Colon (tissue), 2 donors: ENCODE results near the gene IL20.

Source experiments
- FAIRE-seq: peaks from 2 replicates; lab custom pipeline; 2012; peaks lifted over from hg19 to GRCh38; lab: Jason Lieb, UNC
- donor health status: control.
- donor health status: control.

Gene IL20

GRCh38 chr1:206864939-206865671 lies at the start of gene IL20:
IL20 (plus strand) TSS chr1:206865623; CDS start chr1:206865853, 230 bp downstream.
- no peak for FAIRE-seq

- no peak for FAIRE-seq
Observed at GRCh38 chr1:206816390-206817287, 48.8 kb upstream of the IL20 start.

GRCh38 chr1:206821493-206821892 lies 43.9 kb upstream of the IL20 start:
- FAIRE-seq, result no peak

- no peak for FAIRE-seq
Observed at GRCh38 chr1:206823727-206824126, 41.7 kb upstream of the IL20 start.

GRCh38 chr1:206824331-206824730 lies 41.1 kb upstream of the IL20 start:
- FAIRE-seq, result no peak

- FAIRE-seq, result no peak
Observed at GRCh38 chr1:206826394-206826793, 39.0 kb upstream of the IL20 start.

GRCh38 chr1:206828061-206828460 lies 37.4 kb upstream of the IL20 start:
- FAIRE-seq, result no peak

GRCh38 chr1:206828765-206829164 lies 36.7 kb upstream of the IL20 start:
- FAIRE-seq, result no peak

- no peak for FAIRE-seq
Observed at GRCh38 chr1:206829282-206829681, 36.1 kb upstream of the IL20 start.

- no peak for FAIRE-seq
Observed at GRCh38 chr1:206829875-206830274, 35.5 kb upstream of the IL20 start.

GRCh38 chr1:206831650-206832049 lies 33.8 kb upstream of the IL20 start:
- FAIRE-seq, result no peak

GRCh38 chr1:206832352-206832880 lies 33.0 kb upstream of the IL20 start:
- no peak for FAIRE-seq

- FAIRE-seq, result no peak
Observed at GRCh38 chr1:206833106-206833680, 32.2 kb upstream of the IL20 start.

GRCh38 chr1:206833801-206834200 lies 31.6 kb upstream of the IL20 start:
- FAIRE-seq, result no peak

GRCh38 chr1:206834217-206834616 lies 31.2 kb upstream of the IL20 start:
- no peak for FAIRE-seq

- FAIRE-seq, result no peak
Observed at GRCh38 chr1:206834711-206835110, 30.7 kb upstream of the IL20 start.

- no peak for FAIRE-seq
Observed at GRCh38 chr1:206835186-206835585, 30.2 kb upstream of the IL20 start.

GRCh38 chr1:206836111-206836510 lies 29.3 kb upstream of the IL20 start:
- no peak for FAIRE-seq

GRCh38 chr1:206839006-206839560 lies 26.3 kb upstream of the IL20 start:
- no peak for FAIRE-seq

GRCh38 chr1:206839857-206840256 lies 25.6 kb upstream of the IL20 start:
- FAIRE-seq, result no peak

- FAIRE-seq, result no peak
Observed at GRCh38 chr1:206841609-206842323, 23.7 kb upstream of the IL20 start.

- no peak for FAIRE-seq
Observed at GRCh38 chr1:206842854-206843253, 22.6 kb upstream of the IL20 start.
